ENCODE data around the gene DDX3X. TPM values are rescaled to one million over a fixed set of nuclear protein-coding genes. Genes with fewer than 3 reads are reported as not detected.

DDX3X gene
- total and polyA plus RNA-seq, 9 of the 15 experiments (the other 6 are each of a cell fraction or from before 2014, with no cell fraction given) = 51.3 to 232 (median 138) TPM

- TF ChIP-seq BRF1 (IDR thresholded peaks at IDR 0.05; ENCODE audit: borderline replicate concordance, extremely low read depth, insufficient read length) = no peak
- TF ChIP-seq THRAP3 (IDR thresholded peaks at IDR 0.05; ENCODE audit: borderline replicate concordance) = 0 out of 2 replicates have a peak, but pooled peaks have one; percentile 9
- TF ChIP-seq ZNF318 (IDR thresholded peaks at IDR 0.05; ENCODE audit: borderline replicate concordance in 1 of 2, low read depth in 1 of 2) = 0 out of 4 replicates have a peak, but pooled peaks of 1 of the 2 experiments have one; percentile 8
- TF ChIP-seq BCL6 (CRISPR knock-in tag; IDR thresholded peaks at IDR 0.05) = no peak
- no peak for TF ChIP-seq ZNF23 (CRISPR knock-in tag; IDR thresholded peaks at IDR 0.05)
- TF ChIP-seq, protein P1, sequence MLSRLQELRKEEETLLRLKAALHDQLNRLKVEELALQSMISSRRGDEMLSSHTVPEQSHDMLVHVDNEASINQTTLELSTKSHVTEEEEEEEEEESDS (CRISPR knock-in tag; IDR thresholded peaks at IDR 0.05) = no peak
- TF ChIP-seq HOXB6 (CRISPR knock-in tag; IDR thresholded peaks at IDR 0.05; ENCODE audit: borderline replicate concordance) = no peak
- TF ChIP-seq JUND (IDR thresholded peaks at IDR 0.05; ENCODE audit: borderline replicate concordance, low read depth, low read length) = no peak
- TF ChIP-seq JUND (tag; IDR thresholded peaks at IDR 0.05; ENCODE audit: borderline replicate concordance, low read depth, low read length) = no peak; the same call in 2 of the 3 replicates
- no peak for TF ChIP-seq TAF15 (IDR thresholded peaks at IDR 0.05; ENCODE audit: low read depth, low read length)
- no peak for TF ChIP-seq FOXA1 (IDR thresholded peaks at IDR 0.05; ENCODE audit: borderline replicate concordance)
- no peak for TF ChIP-seq ZNF324 (CRISPR knock-in tag; IDR thresholded peaks at IDR 0.05)
- TF ChIP-seq SMAD1 (IDR thresholded peaks at IDR 0.05; ENCODE audit: low read depth, low read length, partially characterized antibody) = peak; percentile 93
- no peak for TF ChIP-seq PTRF (tag; IDR thresholded peaks at IDR 0.05)
- TF ChIP-seq MAZ (CRISPR knock-in tag; conservative IDR thresholded peaks at IDR 0.05 in 1 of 2, IDR thresholded peaks at IDR 0.05 in 1 of 2) = no peak
- TF ChIP-seq PHTF2 (CRISPR knock-in tag; IDR thresholded peaks at IDR 0.05) = no peak
- TF ChIP-seq PML (IDR thresholded peaks at IDR 0.05; ENCODE audit: low read length) = peak; percentile 92; the same call in 1 of the 2 replicates
- peak; percentile 60 for TF ChIP-seq CREB3L1 (IDR thresholded peaks at IDR 0.05; ENCODE audit: borderline replicate concordance, low read depth)
Measured at GRCh38 chrX:41333744-41334362, at the start of gene DDX3X (continued).
